Stimulated activated CD4-positive, alpha-beta T cell treated with anti-CD3 and anti-CD28 coated beads, Interleukin-12 subunit alpha, Interleukin-12 subunit beta, amount 100 ng/mL, for 48 hours (primary cell): ENCODE measurements around the gene GCSH.

Source experiments
- DNase-seq, 3 donors: peaks; one replicate each; pipeline ENCODE4 v3.0.0-alpha.2; 2020; ENCODE audit warnings: low read depth in 2 of 3, low spot score in 1 of 3

The GCSH gene

GRCh38 chr16:81053761-81054160 lies 42.4 kb downstream of the GCSH start:
- DNase-seq, result no peak

- DNase-seq, result no peak
These were observed 53.4 kb downstream of the GCSH start for GRCh38 chr16:81042821-81043220.

GRCh38 chr16:81041696-81042095 lies 54.5 kb downstream of the GCSH start:
- no peak for DNase-seq

GRCh38 chr16:81040842-81041241 lies 55.4 kb downstream of the GCSH start:
- DNase-seq, result no peak

- DNase-seq, result no peak
These were observed 56.1 kb downstream of the GCSH start for GRCh38 chr16:81040131-81040530.

- DNase-seq, result no peak
These were observed 59.3 kb downstream of the GCSH start for GRCh38 chr16:81036751-81037350.

- peak in 2 of 3 donors; percentile 5 to 30 for DNase-seq
These were observed 60.0 kb downstream of the GCSH start for GRCh38 chr16:81035975-81036750.

- DNase-seq, result peak; percentile 59 to 84 (median 76)
These were observed 60.7 kb downstream of the GCSH start, which contains the start of gene ATMIN for GRCh38 chr16:81035398-81035974. Gene ATMIN (plus strand): TSS chr16:81035842. CDS start chr16:81035871, 29 bp downstream.
